Endothelial cell of umbilical vein (primary cell): Measurements from ENCODE around the gene DOCK4.

Source experiments
- CTCF ChIP-seq, 2 donors: IDR thresholded peaks; 1 replicate in 1 of 2; 2 replicates in 1 of 2; pipeline ENCODE4 v1.5.1; 2011; ENCODE audit warnings: low read length in 2 of 2, mild to moderate bottlenecking in 2 of 2, moderate library complexity in 2 of 2, control low read depth in 1 of 2, inconsistent platforms in 1 of 2, low read depth in 1 of 2; ENCODE audit not compliant: insufficient read depth in 1 of 2; ENCODE audit errors: extremely low read depth in 1 of 2
- EZH2 ChIP-seq: IDR thresholded peaks from 2 replicates; pipeline ENCODE4 v1.6.1; 2012; ENCODE audit warnings: borderline replicate concordance, low read depth, mild to moderate bottlenecking, moderate library complexity, low read length, inconsistent platforms; ENCODE audit not compliant: severe bottlenecking
- FOS ChIP-seq: IDR thresholded peaks from 2 replicates; pipeline ENCODE4 v1.6.1; 2011; ENCODE audit warnings: mild to moderate bottlenecking, low read length, moderate library complexity, borderline replicate concordance; ENCODE audit not compliant: insufficient read depth
- GATA2 ChIP-seq: IDR thresholded peaks from 2 replicates; pipeline ENCODE4 v1.7.0; 2011; ENCODE audit warnings: low read depth, mild to moderate bottlenecking, moderate library complexity, mixed read lengths, low read length; ENCODE audit not compliant: insufficient read length, insufficient read depth
- JUN ChIP-seq: IDR thresholded peaks from 2 replicates; pipeline ENCODE4 v1.6.1; 2011; ENCODE audit warnings: borderline replicate concordance, low read depth; ENCODE audit not compliant: insufficient read length, insufficient read depth
- MAX ChIP-seq: IDR thresholded peaks from 2 replicates; pipeline ENCODE4 v1.6.1; 2011; ENCODE audit not compliant: insufficient read depth, insufficient read length
- MYC ChIP-seq: IDR thresholded peaks from one replicate; pipeline ENCODE4 v1.6.1; 2011; ENCODE audit warnings: mild to moderate bottlenecking, low read depth, low read length
- POLR2A ChIP-seq: IDR thresholded peaks from 2 replicates; pipeline ENCODE4 v1.6.1; 2012; ENCODE audit warnings: low read depth, mild to moderate bottlenecking, control low read depth, low read length
- POLR2AphosphoS5 ChIP-seq: IDR thresholded peaks from 2 replicates; pipeline ENCODE4 v1.6.1; 2012; ENCODE audit warnings: low read depth, mild to moderate bottlenecking, control low read depth, low read length, moderate library complexity; ENCODE audit not compliant: insufficient read depth

- TF ChIP-seq MAX = no peak
- no peak for TF ChIP-seq POLR2AphosphoS5
- no peak for TF ChIP-seq EZH2
- no peak for TF ChIP-seq CTCF (IDR thresholded peaks at IDR 0.05; ENCODE audit: extremely low read depth in 1 of 2, insufficient read depth in 1 of 2, low read depth in 1 of 2, low read length in 2 of 2)
- no peak for TF ChIP-seq MYC
- no peak for TF ChIP-seq POLR2A
- no peak for TF ChIP-seq JUN
- TF ChIP-seq GATA2 = no peak
- no peak for TF ChIP-seq FOS
Measured at GRCh38 chr7:112174192-112174591, 32.0 kb downstream of the DOCK4 start.
